Fibroblast of pulmonary artery (primary cell): ENCODE results near the gene ITGA11.

Experiments
- DNase-seq: peaks from one replicate; pipeline ENCODE4 v3.0.0-alpha.2; 2010; ENCODE audit warnings: low read depth
- H3K4me3 ChIP-seq: replicated peaks from 2 replicates; pipeline ENCODE4 v1.5.1; 2011; ENCODE audit warnings: low read depth, mild to moderate bottlenecking, control low read depth, low read length, moderate library complexity
- TF ChIP-seq, protein P1 (sequence below): IDR thresholded peaks from 2 replicates; pipeline ENCODE4 v1.5.1; 2011; ENCODE audit warnings: mild to moderate bottlenecking, control low read depth, low read length, inconsistent platforms; ENCODE audit errors: missing control alignments

Gene ITGA11

DNA sequence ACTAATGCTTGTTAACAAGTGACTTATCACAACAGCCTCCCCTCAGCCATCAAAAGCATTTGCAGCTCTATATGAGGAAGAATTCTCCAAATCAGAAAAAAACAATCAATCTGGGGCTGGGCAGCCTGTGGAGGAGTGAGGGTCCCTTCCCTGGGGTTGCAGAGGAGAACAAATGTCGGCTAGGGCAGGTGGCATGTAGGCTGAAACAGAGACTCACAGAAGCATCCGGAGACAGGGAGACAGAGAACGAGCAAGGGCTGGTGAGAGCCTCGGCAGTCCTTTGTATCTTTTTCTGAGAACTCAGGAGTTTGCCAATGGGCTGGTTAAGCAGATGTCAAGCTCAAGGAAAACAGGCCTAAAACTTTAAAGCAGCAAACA is 15.8 kb downstream of the ITGA11 start:
- no peak overlapping the region for H3K4me3 ChIP-seq
- no peak for DNase-seq
- TF ChIP-seq, protein P1, sequence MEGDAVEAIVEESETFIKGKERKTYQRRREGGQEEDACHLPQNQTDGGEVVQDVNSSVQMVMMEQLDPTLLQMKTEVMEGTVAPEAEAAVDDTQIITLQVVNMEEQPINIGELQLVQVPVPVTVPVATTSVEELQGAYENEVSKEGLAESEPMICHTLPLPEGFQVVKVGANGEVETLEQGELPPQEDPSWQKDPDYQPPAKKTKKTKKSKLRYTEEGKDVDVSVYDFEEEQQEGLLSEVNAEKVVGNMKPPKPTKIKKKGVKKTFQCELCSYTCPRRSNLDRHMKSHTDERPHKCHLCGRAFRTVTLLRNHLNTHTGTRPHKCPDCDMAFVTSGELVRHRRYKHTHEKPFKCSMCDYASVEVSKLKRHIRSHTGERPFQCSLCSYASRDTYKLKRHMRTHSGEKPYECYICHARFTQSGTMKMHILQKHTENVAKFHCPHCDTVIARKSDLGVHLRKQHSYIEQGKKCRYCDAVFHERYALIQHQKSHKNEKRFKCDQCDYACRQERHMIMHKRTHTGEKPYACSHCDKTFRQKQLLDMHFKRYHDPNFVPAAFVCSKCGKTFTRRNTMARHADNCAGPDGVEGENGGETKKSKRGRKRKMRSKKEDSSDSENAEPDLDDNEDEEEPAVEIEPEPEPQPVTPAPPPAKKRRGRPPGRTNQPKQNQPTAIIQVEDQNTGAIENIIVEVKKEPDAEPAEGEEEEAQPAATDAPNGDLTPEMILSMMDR: no peak

DNA sequence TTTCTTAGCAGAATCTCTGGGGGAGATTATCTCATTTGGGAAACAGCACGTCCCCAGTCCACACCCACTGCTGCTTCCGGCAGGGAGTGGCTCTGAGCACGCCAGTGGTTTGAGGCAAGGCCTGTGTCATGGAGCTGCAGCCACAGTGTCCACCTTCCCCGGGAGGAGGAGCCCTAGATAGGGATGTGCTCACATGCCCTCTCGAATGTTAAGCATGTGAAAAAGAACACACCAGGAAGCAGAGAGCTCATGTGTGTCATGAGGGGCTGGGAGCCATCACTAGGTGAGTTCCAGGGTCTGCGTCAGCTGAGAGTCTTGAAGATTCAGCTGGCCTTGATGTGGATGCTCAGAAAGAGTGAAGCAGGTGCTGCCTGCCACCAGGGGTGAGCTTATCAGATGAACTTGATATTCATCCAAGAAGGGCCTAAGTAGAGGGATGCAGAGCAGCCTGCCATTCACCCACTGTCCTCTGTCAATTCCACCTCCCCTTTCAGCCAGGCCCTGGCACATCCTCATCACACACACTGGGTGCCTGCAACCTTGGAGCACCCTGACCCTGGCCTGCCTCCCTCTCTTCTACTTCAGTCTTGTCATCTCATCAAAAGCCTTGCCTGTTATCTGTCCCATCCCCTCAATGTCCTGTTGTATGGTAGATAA is 16.3 kb downstream of the ITGA11 start:
- no peak for DNase-seq
- H3K4me3 ChIP-seq: no peak overlapping the region
- TF ChIP-seq, protein P1: no peak

DNA sequence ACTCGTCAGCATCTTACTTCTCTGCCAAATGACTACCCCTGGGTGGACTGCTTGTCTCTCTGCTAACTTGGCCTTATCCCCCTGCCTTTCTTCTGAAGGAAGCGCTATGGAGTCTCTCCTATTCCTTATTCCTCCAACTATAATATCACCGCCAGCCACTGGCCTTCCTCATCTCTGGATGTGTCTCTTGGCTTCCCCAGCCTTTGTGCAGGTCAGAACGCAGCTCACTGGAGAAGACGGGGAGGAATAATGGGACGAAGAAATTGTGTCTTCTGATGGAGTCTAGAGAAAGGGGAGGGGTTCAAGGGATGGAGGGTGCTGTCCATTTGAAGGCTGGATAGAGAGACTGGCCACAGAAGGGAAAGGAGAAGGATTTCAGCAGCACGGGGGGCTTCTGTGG is 16.9 kb downstream of the ITGA11 start:
- TF ChIP-seq, protein P1: no peak
- no peak for DNase-seq
- no peak overlapping the region for H3K4me3 ChIP-seq

DNA sequence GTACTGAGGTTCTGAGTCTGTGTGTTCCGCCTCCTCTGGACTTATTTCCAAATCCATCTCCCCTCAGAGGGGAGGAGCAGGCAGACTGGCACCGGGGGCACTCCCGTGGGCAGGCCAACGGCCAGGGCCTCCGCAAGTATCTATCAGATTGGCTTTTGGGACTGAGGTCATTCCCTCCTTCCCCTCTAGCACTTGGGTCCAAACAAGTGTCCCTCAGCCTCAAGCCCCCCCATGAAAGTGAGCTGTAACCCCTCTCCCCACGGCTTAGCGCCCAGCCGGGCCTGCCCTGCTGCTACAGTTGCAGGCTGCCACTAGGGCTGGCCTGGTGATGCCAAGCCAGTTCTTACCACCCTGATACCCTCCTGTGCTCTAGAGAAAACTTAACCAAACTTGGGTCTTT is 17.4 kb downstream of the ITGA11 start:
- no peak overlapping the region for H3K4me3 ChIP-seq
- TF ChIP-seq, protein P1: no peak
- no peak for DNase-seq

DNA sequence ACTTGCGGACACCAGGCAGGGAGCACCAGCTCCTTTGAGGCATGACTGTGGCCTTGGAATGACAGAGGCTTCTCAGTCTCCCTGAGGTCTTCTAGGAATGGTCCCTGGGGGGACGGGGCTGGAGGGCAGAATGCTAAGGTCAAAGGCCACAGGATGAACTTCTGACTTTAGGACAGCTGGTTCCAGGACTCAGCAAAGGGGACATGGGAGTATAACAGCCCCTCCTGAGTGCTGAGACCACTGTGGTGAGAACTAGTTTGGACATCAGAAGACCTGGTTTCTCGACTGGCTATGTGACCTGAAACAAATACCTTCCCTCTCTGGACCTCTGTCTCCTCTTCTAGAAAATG is 17.8 kb downstream of the ITGA11 start:
- H3K4me3 ChIP-seq: no peak overlapping the region
- DNase-seq: no peak

DNA sequence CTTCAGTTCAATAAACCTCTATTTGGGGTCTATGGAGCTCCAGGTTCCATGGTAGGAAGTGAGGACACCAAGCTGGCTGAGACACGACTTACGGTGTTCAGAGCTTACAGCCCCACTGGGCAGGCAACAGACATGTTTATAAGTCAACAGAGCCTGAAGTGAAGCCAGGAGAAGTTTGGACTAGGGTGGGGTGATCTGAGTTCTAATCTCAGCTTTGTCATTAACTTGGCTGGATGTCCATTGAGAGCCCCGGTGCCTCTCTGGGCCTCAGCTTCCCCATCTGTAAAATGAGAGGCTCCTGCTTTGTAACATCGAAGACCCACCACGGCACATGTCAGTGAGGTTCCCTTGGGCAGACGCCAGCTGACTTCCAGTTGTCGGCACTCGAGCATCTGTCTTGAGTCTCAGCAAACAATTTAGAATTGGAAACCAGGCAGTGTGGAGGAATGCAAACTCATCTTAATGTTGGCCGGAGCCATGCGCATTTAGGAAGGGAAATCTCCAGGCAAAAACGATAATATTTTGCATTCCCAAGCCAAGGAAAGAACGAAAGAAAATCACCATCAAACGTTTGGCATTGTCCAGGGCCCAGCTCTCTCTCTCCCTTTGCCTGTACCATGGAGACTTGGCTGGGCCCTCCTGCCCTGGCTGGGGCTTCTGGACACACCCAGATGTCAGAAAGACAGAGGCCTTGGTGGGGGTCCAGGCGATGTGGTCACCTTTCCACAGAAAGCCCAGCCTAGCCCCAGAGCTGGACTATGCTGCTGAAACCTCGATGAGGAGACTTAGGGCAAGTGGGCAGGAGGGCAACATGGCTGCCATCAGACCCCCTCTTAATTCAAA is 18.4 kb downstream of the ITGA11 start:
- H3K4me3 ChIP-seq: no peak overlapping the region
- no peak for DNase-seq
- TF ChIP-seq, protein P1: no peak

More for the DNA sequence above, 17.8 kb downstream of the ITGA11 start:
- TF ChIP-seq, protein P1: no peak
